HL-60/S4 treated with phorbol 12-myristate 13-acetate at 8.2 ng/mL for 4 days and 3 days (cell line): ENCODE data around the gene CCDC148.

Experiments
- in situ Hi-C: fragments of 300-500 bp; cut with MboI; formaldehyde crosslinking; loops from 2 replicates; pipeline ENCODE4 v1.15.0; 2022; ENCODE audit warnings: low sequenced_read_pairs

Gene CCDC148

GRCh38 chr2:158130832-158131473 lies 325.6 kb downstream of the CCDC148 start:
- in situ Hi-C loops: no loop called here

DNA sequence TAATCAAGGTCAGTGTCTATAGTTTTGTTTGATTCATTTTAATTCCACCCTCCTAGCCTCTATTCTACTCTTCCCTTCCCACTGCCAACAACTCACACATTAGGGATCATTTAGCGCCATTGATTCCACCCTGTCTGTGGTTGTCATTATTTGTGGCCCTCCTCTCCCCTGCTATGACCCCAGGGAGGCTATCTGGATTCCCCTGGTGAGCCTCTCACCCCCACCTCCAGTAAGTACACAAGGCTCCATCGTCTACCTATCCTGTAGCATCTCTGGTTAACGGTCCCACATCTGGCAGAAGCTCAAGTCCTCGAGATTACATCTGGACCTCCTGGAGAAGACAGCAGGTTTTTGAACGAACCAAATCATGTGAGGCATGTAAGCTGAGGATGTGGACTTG lies 327.5 kb downstream of the CCDC148 start:
- in situ Hi-C loops: no loop called here

DNA sequence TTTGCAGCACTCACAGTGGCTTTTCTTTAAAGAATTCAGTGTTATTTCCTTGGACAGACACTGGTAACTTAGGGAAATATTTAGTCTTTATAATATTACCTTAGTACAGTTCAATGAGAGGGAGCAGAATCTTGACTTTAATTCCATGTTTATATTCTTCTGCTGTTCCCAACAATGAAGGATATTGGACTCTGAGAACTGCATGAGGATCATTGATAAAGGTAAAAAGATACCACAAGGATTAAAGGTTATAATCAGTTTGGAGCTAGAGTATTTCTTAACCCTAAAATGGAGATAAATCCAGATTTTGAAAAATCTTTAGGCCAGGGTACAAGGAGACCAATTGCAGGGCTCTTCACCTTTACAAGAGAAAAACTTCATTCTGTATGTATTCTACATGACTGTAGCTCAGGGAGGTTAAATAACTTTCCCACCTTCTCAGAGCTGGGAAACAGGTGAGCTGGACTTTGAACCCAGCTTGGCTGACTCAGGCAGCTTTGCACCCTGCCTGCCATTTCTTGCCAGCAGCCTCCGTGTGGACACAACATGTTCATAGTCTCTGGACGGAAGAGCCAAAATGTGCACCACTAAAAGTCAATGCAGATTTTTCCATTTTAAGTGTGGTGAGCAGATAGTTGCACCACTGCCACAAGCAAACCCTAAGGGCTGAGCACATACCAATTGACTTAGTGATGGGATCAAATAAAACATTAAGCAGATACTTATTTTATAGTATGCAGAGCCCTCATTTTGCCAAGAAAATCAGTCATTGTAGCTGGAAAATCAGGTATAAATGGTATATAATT lies 328.2 kb downstream of the CCDC148 start:
- in situ Hi-C loops: no loop called here

- in situ Hi-C loops: no loop called here
Measured at GRCh38 chr2:158127380-158127804, 329.2 kb downstream of the CCDC148 start.

GRCh38 chr2:158125756-158126498 lies 330.6 kb downstream of the CCDC148 start:
- in situ Hi-C loops: no loop called here

GRCh38 chr2:158124896-158125295 lies 331.7 kb downstream of the CCDC148 start:
- in situ Hi-C loops: no loop called here
